MV-4-11 (cell line): ENCODE measurements around the gene FSTL5.

Experiments
- DNase-seq: peaks from one replicate; lab custom pipeline; 2025; lab: John Stamatoyannopoulos, UW

The FSTL5 gene

DNA sequence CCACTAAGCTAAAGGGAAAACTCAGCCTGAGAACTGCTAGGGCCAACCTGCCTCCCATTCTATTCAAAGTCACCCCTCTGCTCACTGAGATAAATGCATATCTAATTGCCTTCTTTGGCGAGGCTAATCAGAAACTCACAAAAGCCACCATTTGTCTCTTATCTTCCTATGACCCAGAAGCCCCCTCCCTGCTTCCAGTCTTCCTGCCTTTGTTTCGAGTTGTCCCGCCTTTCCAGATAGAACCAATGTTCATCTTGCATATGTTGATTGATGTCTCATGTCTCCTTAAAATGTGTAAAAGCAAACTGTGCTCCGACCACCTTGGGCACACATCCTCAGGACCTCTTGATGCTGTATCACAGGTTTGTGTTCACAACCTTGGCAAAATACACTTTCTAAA, 459.8 kb downstream of the FSTL5 start:
- no peak for DNase-seq

DNA sequence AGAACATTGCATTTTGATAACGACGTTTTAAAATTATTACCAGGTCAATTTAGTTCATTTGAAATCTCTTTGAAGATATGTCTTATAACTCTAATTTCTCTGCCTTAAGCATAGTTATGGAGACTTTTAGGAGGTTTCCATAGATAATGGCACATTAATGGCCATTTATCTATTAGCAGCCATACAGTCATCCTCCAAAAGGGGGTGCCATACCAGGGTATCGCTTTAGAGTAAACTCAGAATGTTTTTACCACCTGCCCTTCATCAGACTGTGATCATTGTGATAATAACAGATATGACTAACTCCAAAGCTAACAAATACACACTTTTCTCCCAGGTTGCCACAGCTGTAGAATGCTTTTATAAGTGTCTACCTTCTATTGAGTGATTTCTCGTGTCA, 461.5 kb downstream of the FSTL5 start:
- DNase-seq: no peak

DNA sequence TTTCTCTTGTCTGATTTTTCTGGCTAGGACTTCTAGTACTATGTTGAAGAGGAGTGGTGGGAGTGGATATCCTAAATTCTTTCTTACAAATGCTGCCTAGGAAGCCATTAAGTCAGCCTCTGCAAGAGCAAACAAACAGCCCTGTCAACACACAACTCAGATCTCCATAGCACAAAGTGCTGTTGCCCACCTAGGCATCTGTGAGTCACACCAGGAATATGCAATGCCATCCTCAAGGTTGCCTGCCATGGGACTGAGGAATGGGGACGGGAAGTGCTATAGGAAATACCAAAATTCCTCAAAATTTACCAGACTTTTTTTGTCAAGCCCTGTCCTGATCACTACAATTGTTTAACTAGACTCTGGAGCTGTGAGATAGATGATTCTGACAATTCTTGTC, 466.9 kb downstream of the FSTL5 start:
- DNase-seq: no peak

DNA sequence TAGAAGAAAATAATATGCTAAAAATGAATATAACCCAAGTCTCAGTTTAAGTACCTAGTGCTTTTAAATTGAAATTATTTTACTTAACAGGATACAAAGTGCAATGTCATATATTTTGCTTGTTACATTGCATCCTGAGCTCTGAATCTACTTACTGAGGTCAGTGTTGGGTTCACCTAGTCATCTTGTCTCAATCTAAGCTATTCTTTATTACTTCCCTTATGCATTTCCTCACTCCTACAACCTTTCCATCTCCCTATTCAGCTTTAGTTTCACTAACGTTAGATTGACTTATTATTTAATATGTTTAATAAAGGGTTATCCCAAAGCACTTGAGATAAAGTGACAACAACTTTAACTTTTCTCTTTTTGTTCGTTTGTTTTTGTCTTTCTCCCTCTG, 483.7 kb downstream of the FSTL5 start:
- no peak for DNase-seq

DNA sequence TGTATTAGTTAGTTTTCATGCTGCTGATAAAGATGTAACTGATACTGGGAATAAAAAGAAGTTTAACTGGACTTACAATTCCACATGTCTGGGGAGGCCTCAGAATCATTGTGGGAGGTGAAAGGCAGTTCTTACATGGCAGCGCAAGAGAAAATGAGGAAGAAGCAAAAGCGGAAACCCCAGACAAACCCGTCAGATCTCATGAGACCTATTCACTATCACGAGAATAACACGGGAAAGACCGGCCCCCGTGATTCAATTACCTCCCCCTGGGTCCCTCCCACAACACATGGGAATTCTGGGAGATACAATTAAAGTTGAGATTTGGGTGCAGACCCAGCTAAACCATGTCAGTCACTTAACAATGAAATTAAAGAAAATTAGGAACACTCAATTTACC, 499.1 kb downstream of the FSTL5 start:
- DNase-seq: no peak

DNA sequence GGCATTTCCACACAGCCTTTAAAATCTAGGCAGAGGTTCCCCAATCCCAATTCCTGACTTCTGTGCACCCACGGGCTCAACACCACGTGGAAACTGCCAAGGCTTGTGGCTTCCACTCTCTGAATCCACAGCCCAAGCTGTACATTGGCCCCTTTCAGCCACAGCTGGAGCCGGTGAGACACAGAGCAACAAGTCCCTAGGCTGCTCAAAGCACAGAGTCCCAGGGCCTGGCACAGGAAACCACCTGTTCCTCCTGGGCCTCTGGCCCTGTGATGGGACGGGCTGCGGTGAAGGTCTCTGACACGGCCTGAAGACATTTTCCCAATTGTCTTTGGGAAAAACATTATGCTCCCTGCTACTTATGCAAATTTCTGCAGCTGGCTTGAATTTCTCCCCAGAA, 500.0 kb downstream of the FSTL5 start:
- no peak for DNase-seq

DNA sequence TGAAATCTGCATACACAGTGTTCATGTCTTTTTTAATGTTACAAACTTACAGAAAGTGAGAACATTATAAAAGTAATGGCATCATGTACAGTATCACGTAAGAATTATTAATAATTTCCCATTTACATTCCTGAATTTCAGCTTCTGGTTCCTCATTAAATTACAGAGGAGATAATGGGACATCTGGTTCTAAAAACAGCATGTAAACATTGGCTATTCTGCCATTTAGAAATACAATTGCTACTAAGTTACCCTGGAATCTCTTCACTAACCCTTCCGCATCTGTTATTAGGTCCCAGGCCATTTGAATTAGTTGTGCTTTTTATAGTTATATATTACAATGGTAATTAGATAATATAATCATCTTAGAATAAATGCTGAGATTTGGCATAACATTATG, 505.1 kb downstream of the FSTL5 start:
- no peak for DNase-seq

DNA sequence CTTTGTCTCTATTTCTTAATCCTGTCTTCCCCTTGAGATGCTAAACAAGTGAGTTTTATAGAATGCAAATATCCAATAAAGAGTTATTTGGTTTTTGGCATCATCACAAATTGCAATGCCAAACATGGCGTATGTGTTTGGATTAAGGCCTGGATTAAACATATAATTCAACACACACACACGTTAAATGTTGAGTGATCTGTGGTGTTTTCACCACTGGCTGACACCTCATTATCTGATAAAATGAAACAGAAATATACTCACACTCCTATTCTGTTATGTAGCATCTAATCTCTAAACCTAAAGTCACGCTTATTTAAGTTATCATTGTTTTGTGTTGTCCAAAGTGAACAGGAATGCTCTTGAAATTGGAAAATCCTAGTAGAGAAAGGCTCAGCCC, 506.2 kb downstream of the FSTL5 start:
- DNase-seq: no peak

DNA sequence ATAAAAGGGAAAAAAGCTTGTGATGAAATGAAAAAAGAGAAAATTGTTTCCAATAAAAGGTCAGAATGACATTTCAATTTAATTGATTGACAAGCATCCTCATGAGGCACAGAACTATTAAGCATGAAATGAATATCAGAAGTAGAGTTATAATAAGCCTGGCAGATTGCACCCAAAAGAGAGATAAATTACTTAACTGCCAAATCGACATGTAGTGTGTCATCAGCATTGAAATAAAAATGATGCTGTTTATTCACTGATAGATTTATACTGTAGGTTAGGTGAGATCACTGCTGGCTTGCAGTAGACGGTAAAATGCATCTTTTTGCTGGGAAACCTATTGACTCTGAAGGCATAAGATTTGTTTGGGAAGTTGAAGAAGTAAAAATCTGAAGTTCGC, 507.2 kb downstream of the FSTL5 start:
- no peak for DNase-seq

DNA sequence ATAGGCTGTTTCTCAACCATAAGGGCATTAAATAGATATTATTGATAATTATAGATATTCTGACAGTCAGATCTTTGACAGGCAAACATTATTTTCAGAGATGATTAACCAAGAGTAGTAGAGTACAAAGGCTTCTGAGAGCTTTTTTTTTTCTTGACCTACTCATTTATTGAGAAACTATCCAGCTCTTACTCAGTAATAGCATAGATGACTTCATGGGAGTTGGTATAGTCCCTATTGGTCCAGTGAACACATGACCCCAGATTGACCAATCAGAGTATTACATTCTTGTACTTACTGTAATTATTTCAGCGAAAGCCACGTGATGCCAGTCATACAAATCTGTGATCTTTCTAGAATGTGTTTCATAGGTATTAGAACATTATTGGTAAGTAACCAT, 508.7 kb downstream of the FSTL5 start:
- DNase-seq: no peak

DNA sequence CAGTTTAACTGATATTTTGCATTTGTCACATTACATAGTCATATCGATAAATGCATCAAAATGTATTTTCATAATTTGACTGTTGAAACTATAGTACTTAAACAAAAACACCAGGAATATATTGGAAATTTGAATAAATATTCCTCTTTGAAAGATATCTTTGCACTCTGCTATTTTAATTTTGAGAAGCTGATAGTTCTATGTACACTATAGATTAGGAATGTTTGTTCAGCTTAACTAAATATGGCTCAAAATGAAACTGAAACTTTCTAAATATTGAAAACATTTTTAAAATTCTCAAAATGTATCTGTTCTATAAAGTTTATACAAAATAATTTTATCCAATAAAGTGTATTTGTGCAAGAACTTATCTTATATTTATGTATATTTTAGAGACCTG, 510.1 kb downstream of the FSTL5 start:
- DNase-seq: no peak

DNA sequence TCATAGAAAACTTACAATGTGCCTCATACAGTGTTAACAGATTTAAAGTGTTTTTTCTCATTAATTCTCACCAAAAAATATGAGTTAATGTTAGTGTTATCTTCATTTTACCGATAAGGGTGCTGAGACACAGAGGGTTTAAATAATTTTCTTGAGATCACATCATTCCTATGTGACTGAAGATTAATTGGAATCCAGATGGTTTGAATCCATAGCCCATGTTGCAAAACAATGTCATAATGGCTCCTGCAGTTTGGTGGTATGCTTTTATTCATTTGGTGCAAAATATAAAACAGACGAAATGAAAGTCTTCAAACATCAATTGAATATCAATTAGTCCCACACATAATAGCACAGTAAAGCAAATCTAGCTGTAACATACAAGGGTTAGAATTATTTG, 512.2 kb downstream of the FSTL5 start:
- no peak for DNase-seq

DNA sequence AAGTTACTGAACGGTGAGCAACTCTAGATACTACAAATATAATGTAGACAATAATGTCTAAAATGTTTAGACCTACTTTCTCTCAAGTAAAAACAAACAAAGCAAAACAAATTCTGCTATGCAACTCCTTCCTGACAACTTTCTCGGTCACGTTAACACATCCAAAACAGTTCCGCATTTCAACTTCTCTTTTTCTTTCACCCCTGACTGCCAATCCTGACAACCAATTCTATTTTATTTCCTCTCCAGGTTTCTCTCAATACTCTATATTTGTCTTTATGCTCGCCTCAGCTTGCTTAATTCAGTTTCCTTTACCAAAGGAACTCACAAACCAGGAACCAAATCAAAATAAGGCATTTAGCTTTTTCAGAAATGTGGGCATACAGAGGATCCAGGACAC, 513.0 kb downstream of the FSTL5 start:
- DNase-seq: peak; percentile 86

DNA sequence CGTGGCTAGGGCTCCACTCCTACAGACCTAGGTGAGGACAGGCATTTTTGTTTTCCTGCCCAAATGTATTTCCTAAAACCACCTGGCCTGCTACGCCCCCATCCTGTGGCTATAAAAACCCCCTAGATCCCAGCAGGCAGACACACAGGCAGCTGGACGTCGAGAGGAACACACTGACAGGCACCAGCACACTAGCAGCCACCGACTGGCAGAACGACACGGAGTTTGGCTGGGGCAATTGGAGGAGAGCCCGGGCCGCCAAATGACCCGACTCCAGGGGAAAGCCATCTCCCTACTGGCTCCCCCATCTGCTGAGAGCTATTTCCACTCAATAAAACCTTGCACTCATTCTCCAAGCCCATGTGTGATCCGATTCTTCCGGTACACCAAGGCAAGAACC, 516.0 kb downstream of the FSTL5 start:
- DNase-seq: no peak

DNA sequence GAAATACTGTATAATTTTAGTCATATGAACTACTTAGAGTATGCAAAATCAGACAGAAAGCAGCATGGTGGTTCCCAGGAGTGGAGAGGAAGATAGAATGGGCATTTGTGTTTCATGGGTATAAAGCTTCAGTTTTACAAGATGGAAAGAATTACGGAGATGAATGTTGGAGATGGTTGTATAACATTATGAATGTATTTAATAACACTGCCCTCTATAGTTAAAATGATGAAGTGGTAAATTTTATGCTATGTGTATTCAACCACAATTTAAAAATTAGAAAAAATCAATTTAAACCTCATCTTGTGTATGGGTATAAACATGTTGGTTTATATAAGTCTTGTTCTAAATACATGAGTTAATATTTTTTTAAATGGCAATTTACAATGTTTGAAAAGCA, 521.1 kb downstream of the FSTL5 start:
- DNase-seq: no peak

DNA sequence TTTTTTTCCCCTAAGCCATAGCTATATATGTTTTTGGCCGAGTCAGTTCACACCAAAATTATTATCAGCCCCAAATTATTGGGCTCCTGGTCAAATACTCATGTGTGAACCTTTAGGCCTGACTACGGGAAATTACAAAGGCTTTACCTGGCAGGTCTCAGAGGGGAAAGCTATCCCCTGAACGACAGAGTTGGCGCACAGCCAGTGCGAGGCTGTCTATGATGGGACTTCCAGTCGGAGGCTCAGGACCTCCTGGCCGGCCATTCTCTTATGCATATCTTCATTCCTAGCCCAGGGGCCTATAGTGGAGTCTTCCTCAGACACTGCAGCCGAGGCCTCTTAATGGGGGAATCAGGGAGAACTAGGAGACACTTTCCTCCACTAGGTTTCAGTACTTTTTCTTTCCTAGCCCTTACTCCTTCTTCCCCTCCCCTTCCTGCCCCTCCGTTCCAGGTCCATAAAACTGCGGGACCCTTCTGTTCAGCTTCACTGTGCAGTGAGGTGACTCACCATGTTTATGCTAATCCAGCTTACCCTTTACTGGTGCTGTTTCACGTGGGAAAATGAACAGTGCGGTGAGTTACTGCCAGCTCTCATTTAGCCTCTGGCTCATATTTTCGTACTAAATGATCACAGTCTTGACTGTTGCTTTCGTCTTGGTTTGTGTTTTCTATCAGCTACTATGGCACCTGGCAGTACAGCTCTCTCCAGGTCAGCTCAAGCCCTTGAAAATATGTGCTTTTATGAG, 533.9 kb downstream of the FSTL5 start:
- no peak for DNase-seq

DNA sequence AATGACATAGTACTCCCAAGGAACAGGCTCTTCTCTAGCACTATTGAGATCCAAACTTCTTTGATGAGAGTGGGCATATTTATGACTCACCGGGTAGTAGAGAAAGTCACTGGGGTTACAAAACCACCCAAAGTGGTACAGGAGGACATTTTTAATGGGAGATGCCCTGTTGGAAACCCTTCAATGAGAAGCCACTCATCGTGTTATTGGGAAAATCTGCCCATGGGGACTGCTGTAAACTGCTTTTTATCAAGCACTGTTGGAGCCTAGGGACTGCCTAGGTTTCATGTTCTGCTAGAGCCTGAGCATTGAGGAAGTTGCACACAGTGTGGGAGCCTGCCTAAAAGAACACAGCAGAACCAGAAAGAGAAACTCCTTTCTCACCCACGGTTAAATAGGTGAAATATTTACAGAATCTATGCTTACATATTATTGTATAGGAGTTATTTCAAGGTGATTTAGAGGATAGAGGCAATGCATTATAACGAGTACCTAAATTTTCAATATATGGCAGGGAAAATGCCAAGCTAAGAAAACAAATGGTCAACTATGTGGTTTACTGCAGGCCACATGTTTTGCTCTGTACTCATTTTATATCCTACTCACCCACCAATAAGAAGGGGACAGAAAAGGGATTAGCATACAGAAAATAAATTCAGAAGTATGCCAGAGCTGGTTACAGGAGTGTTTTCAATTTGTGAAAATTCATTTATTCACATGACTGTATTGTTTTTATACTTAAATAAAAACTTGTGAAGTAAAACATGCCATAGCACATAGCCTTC, 559.1 kb downstream of the FSTL5 start:
- peak; percentile 6 for DNase-seq

DNA sequence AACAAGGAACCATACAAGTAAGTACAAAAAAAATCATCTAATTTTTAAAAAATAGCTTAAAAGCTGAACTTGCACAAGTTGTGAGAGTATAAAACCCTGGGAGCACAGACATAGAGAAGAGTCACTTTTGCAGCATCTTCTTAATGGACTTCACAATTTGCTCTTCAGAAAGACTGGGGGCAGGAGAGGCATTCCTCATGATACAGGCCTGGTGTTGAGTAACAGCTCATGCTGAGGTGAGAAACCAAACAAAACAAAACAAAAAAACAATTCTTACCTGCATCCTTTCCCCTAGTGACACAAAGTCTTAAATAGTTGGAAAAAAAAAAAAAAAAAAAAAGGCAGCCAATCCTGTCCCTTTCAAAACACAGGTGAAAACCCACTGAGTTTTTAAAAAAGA, 562.8 kb downstream of the FSTL5 start:
- DNase-seq: no peak

DNA sequence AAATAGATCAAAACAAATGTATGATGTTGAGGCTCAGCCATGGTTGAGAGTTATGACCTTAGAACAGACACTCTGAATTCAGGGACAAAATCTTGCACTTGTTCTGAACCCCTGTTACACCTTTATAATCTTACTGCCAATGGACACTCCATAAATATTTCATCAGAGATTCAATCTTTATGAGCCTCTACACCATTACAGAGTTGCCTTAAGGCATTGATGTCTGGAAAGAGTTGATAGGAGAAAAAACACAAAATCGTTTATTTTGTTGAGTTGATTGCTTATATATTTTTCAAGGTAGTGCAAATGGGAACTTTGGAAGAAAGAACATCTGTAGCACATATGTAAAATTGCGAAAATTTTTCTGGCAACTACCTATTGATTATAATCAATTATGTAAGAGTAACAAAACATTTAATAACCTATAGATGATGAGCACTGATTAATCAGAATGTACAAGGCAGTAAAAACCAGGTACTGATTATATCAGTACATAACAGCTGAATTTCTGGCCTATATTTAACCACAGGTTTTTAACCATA, 568.5 kb downstream of the FSTL5 start:
- DNase-seq: no peak

DNA sequence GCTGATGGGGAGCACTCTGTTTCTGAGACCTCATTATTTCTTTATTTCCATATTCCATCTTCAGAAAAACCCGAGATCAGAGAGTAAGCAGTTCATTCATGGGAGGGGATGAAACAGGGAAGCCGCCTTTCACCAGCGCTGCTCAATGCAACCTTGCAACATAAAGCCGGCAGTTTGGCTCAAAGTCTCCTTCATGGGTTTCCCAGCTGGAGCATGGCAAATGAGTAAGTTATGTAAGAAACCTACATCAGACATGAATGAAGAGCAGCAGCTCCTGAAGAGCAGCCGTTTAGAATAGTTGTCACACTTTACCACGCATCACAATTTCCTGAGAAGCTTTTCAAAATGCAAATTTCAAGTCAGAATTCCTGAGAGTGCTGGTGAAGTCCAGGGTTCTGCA, 578.8 kb downstream of the FSTL5 start:
- DNase-seq: no peak

DNA sequence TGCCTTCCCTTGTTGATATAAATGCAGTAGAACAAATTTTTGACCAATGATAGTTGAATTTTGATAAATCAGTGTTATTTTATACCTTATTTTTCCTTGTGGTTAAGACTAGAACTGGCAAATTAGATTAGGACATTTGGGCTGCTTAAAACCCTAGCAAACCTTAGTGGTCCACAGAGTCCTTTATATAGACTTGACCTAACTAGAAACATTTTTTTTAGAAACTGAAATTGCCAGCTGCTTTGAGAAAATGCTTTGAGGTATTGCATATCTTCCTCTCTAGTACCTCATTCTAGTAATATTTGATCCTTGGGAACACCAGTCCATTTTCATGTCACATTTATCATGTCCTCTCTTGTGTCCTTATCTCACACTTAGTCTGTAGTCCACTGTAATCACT, 580.3 kb downstream of the FSTL5 start:
- no peak for DNase-seq

DNA sequence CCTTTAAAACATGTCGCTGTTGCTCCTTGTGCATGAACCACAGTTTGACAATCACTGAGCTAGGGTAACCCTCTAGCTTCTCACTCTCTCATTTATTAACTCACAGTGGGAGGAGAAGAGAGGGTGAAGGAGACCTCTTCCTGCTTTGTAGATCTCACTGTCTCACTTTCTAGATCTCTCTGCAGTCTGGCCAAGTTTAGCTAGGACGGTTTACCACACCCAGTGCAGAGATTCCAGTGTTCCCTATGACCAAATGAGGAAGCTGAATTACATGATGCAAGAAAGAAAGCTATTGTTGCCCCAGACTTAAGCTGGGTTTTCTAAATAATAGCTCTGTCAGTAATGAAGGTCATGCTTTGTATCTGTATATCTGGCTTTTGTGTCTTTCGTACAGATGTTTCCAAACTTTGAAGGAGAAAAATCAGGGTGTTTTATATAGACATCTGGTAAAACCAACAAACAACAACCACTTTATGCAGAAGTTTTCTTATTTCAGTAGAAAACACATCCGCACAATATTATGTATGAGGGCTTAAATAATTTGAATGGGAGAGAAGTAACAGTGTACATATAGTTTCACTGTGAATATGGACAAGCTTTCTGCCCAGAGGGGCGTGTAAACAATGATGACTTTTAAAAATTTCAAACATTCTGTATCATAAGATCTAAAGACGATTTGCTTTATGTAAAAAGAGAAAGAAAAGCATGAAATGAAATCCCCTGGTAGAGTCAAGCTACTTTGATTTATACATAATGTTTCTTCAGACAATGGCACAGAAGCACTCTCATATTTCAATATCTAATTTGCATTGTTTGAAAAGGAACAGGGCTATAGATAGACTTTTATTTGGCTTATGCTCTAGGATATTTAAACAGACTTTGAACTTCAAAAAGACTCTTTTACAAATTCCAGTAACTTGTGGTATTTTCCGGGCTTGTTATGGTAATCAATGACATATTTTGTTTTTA, 582.3 kb downstream of the FSTL5 start:
- DNase-seq: peak; percentile 93
